LNCaP clone FGC (cell line): Measurements from ENCODE around the gene MADD.

ENCODE experiments used
- DNase-seq: peaks from one replicate; pipeline ENCODE4 v3.0.0-alpha.2; 2011; ENCODE audit warnings: low read depth
- H3K4me3 ChIP-seq: 2 replicates; pipeline ENCODE4 v1.5.1; 2011; ENCODE audit warnings: mild to moderate bottlenecking, low read depth, low read length, control low read depth
- TF ChIP-seq, protein P1 (sequence below): IDR thresholded peaks from 2 replicates; pipeline ENCODE4 v1.5.1; 2012; ENCODE audit warnings: mild to moderate bottlenecking; ENCODE audit not compliant: control insufficient read depth, insufficient read depth; ENCODE audit errors: extremely low read depth

Gene MADD

DNA sequence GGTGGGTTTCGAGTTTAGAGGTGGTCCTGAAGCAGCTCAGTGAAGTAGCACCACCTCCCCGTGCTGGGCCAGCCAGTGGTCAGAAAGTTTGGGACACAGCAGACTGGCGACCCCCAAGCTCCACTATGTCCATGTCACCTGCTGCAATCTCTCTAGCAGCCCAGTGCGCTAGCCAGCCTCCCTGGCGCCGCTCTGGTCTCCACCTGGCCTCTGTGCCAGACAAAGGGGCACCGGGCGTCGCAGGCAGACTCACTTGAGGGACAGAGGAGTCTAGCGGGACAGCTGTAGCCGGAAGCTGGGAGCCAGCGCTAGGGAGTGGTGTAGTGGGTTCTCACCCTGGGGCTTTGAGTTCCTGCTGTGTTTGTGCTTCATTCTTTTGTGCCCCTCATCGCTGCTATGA, 57.1 kb downstream of the MADD start:
- TF ChIP-seq, protein P1, sequence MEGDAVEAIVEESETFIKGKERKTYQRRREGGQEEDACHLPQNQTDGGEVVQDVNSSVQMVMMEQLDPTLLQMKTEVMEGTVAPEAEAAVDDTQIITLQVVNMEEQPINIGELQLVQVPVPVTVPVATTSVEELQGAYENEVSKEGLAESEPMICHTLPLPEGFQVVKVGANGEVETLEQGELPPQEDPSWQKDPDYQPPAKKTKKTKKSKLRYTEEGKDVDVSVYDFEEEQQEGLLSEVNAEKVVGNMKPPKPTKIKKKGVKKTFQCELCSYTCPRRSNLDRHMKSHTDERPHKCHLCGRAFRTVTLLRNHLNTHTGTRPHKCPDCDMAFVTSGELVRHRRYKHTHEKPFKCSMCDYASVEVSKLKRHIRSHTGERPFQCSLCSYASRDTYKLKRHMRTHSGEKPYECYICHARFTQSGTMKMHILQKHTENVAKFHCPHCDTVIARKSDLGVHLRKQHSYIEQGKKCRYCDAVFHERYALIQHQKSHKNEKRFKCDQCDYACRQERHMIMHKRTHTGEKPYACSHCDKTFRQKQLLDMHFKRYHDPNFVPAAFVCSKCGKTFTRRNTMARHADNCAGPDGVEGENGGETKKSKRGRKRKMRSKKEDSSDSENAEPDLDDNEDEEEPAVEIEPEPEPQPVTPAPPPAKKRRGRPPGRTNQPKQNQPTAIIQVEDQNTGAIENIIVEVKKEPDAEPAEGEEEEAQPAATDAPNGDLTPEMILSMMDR = no peak
- no peak overlapping the region for H3K4me3 ChIP-seq
- DNase-seq = no peak

DNA sequence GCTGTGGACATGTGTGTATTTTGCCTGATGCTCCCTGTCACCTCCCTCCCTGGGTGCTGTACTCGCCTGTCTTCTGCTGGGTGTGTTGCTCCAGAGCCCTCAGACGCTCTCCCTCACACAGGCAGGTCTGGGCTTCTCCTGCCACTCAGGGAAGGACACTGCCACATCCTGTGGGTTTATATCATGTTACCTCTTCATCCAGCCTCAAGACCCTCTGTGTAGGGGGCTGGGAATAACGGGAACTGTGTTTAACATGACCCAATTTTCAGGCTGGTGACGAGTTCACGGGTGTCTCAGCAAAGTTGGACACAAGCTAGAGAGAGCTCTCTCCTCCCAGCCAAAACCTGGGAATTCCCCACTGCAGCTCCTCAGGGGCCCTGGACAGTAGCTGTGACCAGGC, 58.0 kb downstream of the MADD start:
- no peak for DNase-seq
- H3K4me3 ChIP-seq = no peak overlapping the region
- TF ChIP-seq, protein P1 = no peak

DNA sequence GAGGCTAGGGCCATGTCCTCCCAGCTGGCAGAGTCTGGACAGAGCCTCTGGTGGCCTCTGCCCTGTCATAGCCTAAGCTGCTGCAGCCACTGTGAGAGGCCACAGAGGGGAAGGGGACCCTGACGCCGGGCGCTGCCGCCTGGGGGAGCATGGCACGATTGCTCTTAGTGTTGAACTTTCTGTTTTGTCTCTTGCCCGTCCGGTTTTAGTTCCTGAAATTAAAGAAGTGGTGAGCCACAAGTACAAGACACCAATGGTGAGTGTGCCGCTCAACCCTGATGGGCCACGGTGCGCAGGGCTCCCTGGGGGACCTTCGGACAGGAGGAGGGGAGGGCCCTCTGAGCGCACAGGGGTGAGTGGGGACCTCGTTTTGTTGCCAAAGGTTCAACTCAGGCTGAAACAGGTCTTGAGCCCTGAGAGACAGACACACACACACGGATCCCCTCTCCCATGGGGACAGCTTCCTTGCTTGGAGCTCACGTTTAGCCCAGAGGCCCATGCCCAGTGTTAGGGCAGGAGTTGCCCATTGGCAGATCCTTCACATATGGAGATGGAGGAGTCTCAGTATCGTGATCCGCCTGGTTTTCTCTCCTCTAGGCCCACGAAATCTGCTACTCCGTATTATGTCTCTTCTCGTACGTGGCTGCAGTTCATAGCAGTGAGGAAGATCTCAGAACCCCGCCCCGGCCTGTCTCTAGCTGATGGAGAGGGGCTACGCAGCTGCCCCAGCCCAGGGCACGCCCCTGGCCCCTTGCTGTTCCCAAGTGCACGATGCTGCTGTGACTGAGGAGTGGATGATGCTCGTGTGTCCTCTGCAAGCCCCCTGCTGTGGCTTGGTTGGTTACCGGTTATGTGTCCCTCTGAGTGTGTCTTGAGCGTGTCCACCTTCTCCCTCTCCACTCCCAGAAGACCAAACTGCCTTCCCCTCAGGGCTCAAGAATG, 58.8 kb downstream of the MADD start:
- DNase-seq = no peak
- H3K4me3 ChIP-seq = no peak overlapping the region
- TF ChIP-seq, protein P1 = no peak

DNA sequence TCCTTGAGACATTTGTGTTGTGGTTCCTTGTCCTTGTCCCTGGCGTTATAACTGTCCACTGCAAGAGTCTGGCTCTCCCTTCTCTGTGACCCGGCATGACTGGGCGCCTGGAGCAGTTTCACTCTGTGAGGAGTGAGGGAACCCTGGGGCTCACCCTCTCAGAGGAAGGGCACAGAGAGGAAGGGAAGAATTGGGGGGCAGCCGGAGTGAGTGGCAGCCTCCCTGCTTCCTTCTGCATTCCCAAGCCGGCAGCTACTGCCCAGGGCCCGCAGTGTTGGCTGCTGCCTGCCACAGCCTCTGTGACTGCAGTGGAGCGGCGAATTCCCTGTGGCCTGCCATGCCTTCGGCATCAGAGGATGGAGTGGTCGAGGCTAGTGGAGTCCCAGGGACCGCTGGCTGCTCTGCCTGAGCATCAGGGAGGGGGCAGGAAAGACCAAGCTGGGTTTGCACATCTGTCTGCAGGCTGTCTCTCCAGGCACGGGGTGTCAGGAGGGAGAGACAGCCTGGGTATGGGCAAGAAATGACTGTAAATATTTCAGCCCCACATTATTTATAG, 59.6 kb downstream of the MADD start:
- no peak overlapping the region for H3K4me3 ChIP-seq
- no peak for DNase-seq
- TF ChIP-seq, protein P1 = no peak

DNA sequence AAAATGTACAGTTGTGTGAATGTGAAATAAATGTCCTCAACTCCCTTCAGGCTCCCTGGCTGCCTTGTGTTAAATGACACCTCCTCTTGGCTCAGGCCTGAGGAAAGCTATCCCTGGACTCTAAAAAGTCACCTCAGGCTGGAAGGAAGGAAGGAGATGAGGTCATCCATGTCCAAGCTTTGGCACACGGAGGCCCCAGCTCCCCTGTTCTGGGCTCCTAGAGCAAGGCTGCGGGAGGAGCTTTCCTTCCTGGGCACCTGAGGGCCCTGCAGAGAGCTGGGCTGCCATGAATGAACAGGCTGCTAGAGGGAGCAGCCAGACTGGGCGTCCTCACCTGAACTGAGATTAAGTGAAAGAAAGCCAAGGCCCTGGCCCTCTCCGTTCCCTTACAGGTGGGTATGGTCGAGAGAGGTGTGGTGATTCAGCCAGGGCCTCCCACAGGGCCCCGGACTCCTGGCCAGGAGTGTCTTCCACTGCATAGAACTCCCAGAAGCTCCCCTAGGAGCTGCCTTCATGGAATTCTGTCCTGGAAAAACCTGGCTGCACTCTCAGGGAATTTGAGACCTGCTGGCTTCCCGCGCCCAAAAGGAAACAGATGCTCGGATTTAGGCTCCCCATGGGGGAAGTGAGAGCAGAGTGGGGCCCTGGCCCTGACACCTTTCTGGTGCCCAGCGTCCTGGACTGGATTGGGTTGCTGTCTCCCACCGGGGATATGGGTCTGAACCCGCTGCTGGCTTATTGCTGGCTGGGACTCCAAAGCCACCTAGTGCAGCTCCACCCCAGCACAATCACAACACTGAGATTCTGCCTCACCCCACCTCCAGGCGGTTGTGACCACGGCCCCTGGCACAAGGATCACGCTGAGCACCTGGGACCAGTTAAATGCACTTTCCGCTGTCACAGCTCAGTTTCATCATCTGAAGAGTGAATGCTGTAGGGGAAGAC, 60.3 kb downstream of the MADD start:
- TF ChIP-seq, protein P1 = peak; percentile 5; the same call in 1 of the 2 replicates
- peak; percentile 56 for DNase-seq
- H3K4me3 ChIP-seq = no peak overlapping the region

DNA sequence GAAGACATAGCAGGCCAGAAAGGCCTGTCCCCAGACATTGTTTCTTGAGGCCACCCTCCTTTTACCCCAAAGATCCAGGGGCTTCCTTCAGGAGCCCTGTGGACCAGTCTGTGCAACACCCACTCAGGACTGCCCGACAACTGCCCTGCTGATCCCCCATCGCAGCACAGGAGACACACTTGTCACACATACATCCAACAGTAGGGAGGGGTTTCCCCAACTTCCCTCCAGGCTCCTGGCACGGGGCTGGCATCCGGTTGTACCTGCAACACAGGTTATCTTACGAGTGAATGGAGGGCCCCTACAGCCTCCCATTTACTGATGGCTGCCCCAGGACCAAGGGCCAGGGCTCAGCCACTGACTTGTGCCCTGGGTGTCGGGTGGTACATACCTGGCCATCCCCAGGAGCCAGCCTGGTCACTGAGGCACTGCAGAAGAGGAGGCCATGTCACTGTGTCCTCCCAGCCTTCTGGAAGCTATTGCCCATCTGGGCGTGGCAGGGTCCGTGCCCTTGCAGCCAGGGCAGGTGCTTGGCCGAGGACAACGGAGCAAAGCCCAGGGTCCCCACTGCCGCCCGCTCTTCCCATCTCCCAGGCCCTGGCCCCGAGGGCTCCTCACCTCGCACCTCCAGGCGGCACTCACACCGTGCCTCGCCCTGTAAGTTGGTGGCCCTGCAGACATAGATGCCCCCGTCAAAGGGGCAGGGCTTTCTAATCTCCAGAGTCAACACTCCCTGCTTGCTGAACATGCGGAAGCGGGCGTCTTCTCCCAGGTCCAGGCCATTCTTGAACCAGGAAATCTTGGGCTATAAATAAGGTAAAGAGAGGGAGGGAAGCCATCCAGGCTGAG, 61.7 kb downstream of the MADD start:
- no peak overlapping the region for H3K4me3 ChIP-seq
- TF ChIP-seq, protein P1 = no peak
- DNase-seq = peak; percentile 38
